ENCODE data around the gene C2orf66. TPM values are rescaled to one million over a fixed set of nuclear protein-coding genes. Genes with fewer than 3 reads are reported as not detected.

C2orf66 gene
- total and polyA plus RNA-seq, 2 of the 4 experiments (the other 2 are of a cell fraction) = 0.27 TPM; not detected in 1

Small RNA genes lying within 50 kb of the gene (microRNA-seq; reads per million reads assigned to microRNA genes)
- gene AC012486.1 (ENCODE audit: insufficient read depth, insufficient read length) = not detected

Small RNA genes lying within 50 kb of the gene (small RNA-seq; reads per million reads assigned to genes)
- 0 reads per million in 5 experiments for gene AC012486.1

Other genes starting within 250 kb of the C2orf66 start
- 4.7 and 6.9 TPM in 2 replicates for gene HECW2, start 215.8 kb downstream of the C2orf66 start, total RNA-seq (2012; rRNA removed)
- gene HECW2, start 215.8 kb downstream of the C2orf66 start, polyA plus RNA-seq (2012; rRNA removed) = 1.5 TPM in 2 replicates
- gene CCDC150, start 169.6 kb downstream of the C2orf66 start, total RNA-seq (2012; rRNA removed) = 3.8 and 6.9 TPM in 2 replicates
- gene CCDC150, start 169.6 kb downstream of the C2orf66 start, polyA plus RNA-seq (2012; rRNA removed) = 3.3 and 4.3 TPM in 2 replicates
- gene GTF3C3, start 9.7 kb downstream of the C2orf66 start, total RNA-seq (2012; rRNA removed) = 32.8 and 39.4 TPM in 2 replicates
- gene GTF3C3, start 9.7 kb downstream of the C2orf66 start, polyA plus RNA-seq (2012; rRNA removed) = 11.5 and 15.1 TPM in 2 replicates
- 5.7 and 6.7 TPM in 2 replicates for gene PGAP1, start 117.4 kb upstream of the C2orf66 start, total RNA-seq (2012; rRNA removed)
- 1.2 and 1.9 TPM in 2 replicates for gene PGAP1, start 117.4 kb upstream of the C2orf66 start, polyA plus RNA-seq (2012; rRNA removed)

Data from IMR-90 (cell line).